ENCODE results near the gene UQCRFS1.
A peak's percentile ranks its signal among the peaks of the same experiment; 100 is the strongest.

Gene UQCRFS1

DNA sequence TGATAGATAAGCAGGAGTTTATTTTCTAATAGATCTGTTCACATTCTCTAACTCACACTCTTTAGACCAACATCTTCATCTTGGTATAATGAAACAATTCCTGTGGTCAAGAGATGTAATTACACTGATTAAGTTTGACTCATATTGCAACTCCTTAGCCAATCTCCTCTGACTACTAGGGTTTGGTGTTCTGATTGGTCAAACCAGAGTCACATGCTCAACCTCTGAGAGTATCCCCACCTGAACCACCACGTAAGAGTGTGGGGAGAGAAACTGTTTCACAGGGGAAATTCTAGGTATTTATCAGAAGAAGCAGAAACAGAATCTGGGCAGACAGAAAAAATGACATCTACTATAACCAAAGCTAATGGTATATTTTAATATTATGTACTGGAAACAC is 42.4 kb downstream of the UQCRFS1 start:
- no peak overlapping the region for H3K9ac ChIP-seq (ENCODE audit: insufficient read length, low read depth)
- TF ChIP-seq YY1 (IDR thresholded peaks at IDR 0.05; ENCODE audit: insufficient read depth, insufficient read length) (no peak), ZNF274 (IDR thresholded peaks at IDR 0.05; ENCODE audit: low read depth, low read length) (no peak), SUZ12 (IDR thresholded peaks at IDR 0.05; ENCODE audit: extremely low read depth, insufficient read depth, insufficient read length) (no peak)
- no peak for DNase-seq (ENCODE audit: low read depth, low spot score)

GRCh38 chr19:29162694-29163093 is 50.3 kb downstream of the UQCRFS1 start:
- H3K9ac ChIP-seq (ENCODE audit: insufficient read length, low read depth) = no peak overlapping the region
- no peaks in the 10 kb centered on the region for H3K4me1 ChIP-seq (ENCODE audit: insufficient read depth, insufficient read length)
- H3K27me3 ChIP-seq (ENCODE audit: insufficient read depth, insufficient read length) = no peaks in the 10 kb centered on the region
- peak; percentile 13 for DNase-seq (ENCODE audit: low read depth, low spot score)
- H3K36me3 ChIP-seq (ENCODE audit: insufficient read depth, insufficient read length, low read length) = no peaks in the 10 kb centered on the region
- H3K9me3 ChIP-seq (ENCODE audit: insufficient read depth, low read length) = no peaks in the 10 kb centered on the region
- TF ChIP-seq SUZ12 (IDR thresholded peaks at IDR 0.05; ENCODE audit: extremely low read depth, insufficient read depth, insufficient read length) = no peak
- TF ChIP-seq ZNF274 (IDR thresholded peaks at IDR 0.05; ENCODE audit: low read depth, low read length) = no peak
- TF ChIP-seq YY1 (IDR thresholded peaks at IDR 0.05; ENCODE audit: insufficient read depth, insufficient read length) = no peak
- H3K4me3 ChIP-seq (ENCODE audit: insufficient read length, low read depth) = no peak overlapping the region

More for the DNA sequence above, 42.4 kb downstream of the UQCRFS1 start:
- Histone ChIP-seq H3K4me1 (ENCODE audit: insufficient read depth, insufficient read length) (no peaks in the 10 kb centered on the region), H3K27me3 (ENCODE audit: insufficient read depth, insufficient read length) (no peaks in the 10 kb centered on the region), H3K9me3 (ENCODE audit: insufficient read depth, low read length) (peaks cover 3% of the 10 kb centered on the region), H3K36me3 (ENCODE audit: insufficient read depth, insufficient read length, low read length) (no peaks in the 10 kb centered on the region), H3K4me3 (ENCODE audit: insufficient read length, low read depth) (no peak overlapping the region)

DNA sequence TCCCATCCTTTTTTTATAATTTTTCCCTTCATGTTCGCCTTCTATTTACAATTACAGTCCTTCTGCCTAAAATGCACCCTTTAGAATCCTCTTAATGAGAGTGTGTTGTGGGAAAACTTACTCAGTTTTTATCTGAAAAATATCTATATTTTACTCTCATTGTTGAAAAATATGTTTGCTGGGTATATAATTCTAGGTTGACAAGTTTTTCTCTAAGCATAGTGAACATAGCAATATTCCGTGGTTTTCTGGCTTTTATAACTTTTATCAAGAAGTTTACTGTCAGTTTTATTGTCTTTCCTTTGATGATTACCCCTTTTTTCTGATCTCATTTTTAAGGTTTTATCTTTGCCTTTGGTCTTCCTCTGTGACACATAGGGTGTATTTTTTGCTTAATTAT is 57.3 kb downstream of the UQCRFS1 start:
- no peak overlapping the region for H3K9ac ChIP-seq (ENCODE audit: insufficient read length, low read depth)
- peaks cover 17% of the 10 kb centered on the region for H3K9me3 ChIP-seq (ENCODE audit: insufficient read depth, low read length)
- DNase-seq (ENCODE audit: low read depth, low spot score) = no peak
- H3K4me3 ChIP-seq (ENCODE audit: insufficient read length, low read depth) = no peak overlapping the region
- H3K4me1 ChIP-seq (ENCODE audit: insufficient read depth, insufficient read length) = no peaks in the 10 kb centered on the region
- TF ChIP-seq SUZ12 (IDR thresholded peaks at IDR 0.05; ENCODE audit: extremely low read depth, insufficient read depth, insufficient read length) (no peak), YY1 (IDR thresholded peaks at IDR 0.05; ENCODE audit: insufficient read depth, insufficient read length) (no peak), ZNF274 (IDR thresholded peaks at IDR 0.05; ENCODE audit: low read depth, low read length) (no peak)
- H3K36me3 ChIP-seq (ENCODE audit: insufficient read depth, insufficient read length, low read length) = no peaks in the 10 kb centered on the region
- no peaks in the 10 kb centered on the region for H3K27me3 ChIP-seq (ENCODE audit: insufficient read depth, insufficient read length)

Data from NT2/D1 (cell line).